ENCODE results near the gene ACOXL. TPM values are rescaled to one million over a fixed set of nuclear protein-coding genes. Genes with fewer than 3 reads are reported as not detected.

ACOXL gene
- total RNA-seq, 4 donors from 2014 or later: 1.2 to 10.6 (median 2.1) TPM

- H3K4me1 ChIP-seq: peaks cover 25 to 29% of the 10 kb centered on the region in 2 donors
- intact Hi-C loops (cut with DNase I): loop anchor here (5.0 kb wide), 1 partner anchor 544 kb away; no protein-coding TSS in a partner anchor
These were observed 385.5 kb downstream of the ACOXL start for GRCh38 chr2:111117598-111118480.

GRCh38 chr2:111118481-111118980 is 386.2 kb downstream of the ACOXL start:
- WGBS, 2 donors: 44 to 50% methylated on average over 22 of the region's 33 CpGs
- intact Hi-C loops (cut with DNase I): loop anchor here (5.0 kb wide), 1 partner anchor 544 kb away; no protein-coding TSS in a partner anchor
- TF ChIP-seq CTCF (IDR thresholded peaks at IDR 0.05) (no peak), POLR2A (IDR thresholded peaks at IDR 0.05) (no peak)
- no peaks in the 10 kb centered on the region for H3K9me3 ChIP-seq
- DNase-seq: no peak
- no peaks in the 10 kb centered on the region for H3K36me3 ChIP-seq
- peaks cover 28 to 32% of the 10 kb centered on the region in 2 donors for H3K4me1 ChIP-seq
- H3K27me3 ChIP-seq: peaks cover 7% of the 10 kb centered on the region
- H3K4me3 ChIP-seq (replicated peaks in 1 of 3): no peak overlapping the region
- no peak overlapping the region for H3K27ac ChIP-seq

More at GRCh38 chr2:111117598-111118480, 385.5 kb downstream of the ACOXL start:
- peak overlapping the region in 1 of 3 donors; percentile 23 for H3K4me3 ChIP-seq (replicated peaks in 1 of 3)
- WGBS, 2 donors: 23 to 37% methylated on average over 28 to 43 of the region's 64 CpGs
- peak overlapping the region in 1 of 3 donors; percentile 10 for H3K27ac ChIP-seq
- peaks cover 7% of the 10 kb centered on the region for H3K27me3 ChIP-seq
- TF ChIP-seq POLR2A (IDR thresholded peaks at IDR 0.05) (no peak), CTCF (IDR thresholded peaks at IDR 0.05) (no peak)
- DNase-seq: peak; percentile 41 to 44
- H3K9me3 ChIP-seq: no peaks in the 10 kb centered on the region
- H3K36me3 ChIP-seq: no peaks in the 10 kb centered on the region

- 26 to 38% methylated on average over 37 to 45 of the region's 76 CpGs for WGBS, 2 donors
- Histone ChIP-seq H3K36me3 (peaks cover 0 to 6% of the 10 kb centered on the region in 2 donors), H3K9me3 (no peaks in the 10 kb centered on the region), H3K27ac (no peak overlapping the region), H3K4me1 (peaks cover 35 to 39% of the 10 kb centered on the region in 2 donors), H3K4me3 (replicated peaks in 1 of 3) (peak overlapping the region in 1 of 3 donors; percentile 69), H3K27me3 (peaks cover 7% of the 10 kb centered on the region)
- intact Hi-C loops (cut with DNase I): loop anchor here (5.0 kb wide), 1 partner anchor 543 kb away; no protein-coding TSS in a partner anchor
- no peak for DNase-seq
- TF ChIP-seq CTCF (IDR thresholded peaks at IDR 0.05): no peak
These were observed 386.8 kb downstream of the ACOXL start for GRCh38 chr2:111118981-111119821.

- no peak for TF ChIP-seq CTCF (IDR thresholded peaks at IDR 0.05)
- TF ChIP-seq POLR2A (IDR thresholded peaks at IDR 0.05): no peak
- H3K4me3 ChIP-seq (replicated peaks in 1 of 3): peak overlapping the region in 2 of 3 donors; percentile 58 to 69
- peak overlapping the region in 2 of 3 donors; percentile 80 to 82 for H3K27ac ChIP-seq
- peaks cover 39% of the 10 kb centered on the region in 2 donors for H3K4me1 ChIP-seq
- H3K27me3 ChIP-seq: peaks cover 7% of the 10 kb centered on the region
- peaks cover 5 to 9% of the 10 kb centered on the region in 2 donors for H3K36me3 ChIP-seq
- no peak for DNase-seq
- WGBS, 2 donors: 13 to 28% methylated on average over 26 of the region's 27 CpGs
- intact Hi-C loops (cut with DNase I): loop anchor here (5.0 kb wide), 1 partner anchor 542 kb away; no protein-coding TSS in a partner anchor
- H3K9me3 ChIP-seq: no peaks in the 10 kb centered on the region
These were observed 387.5 kb downstream of the ACOXL start for GRCh38 chr2:111119822-111120252.
